SH-SY5Y (cell line): ENCODE results near the gene VIPR2.

Experiments used
- GATA2 ChIP-seq: IDR thresholded peaks from 2 replicates; pipeline ENCODE4 v1.6.1; 2011; ENCODE audit warnings: mild to moderate bottlenecking, low read depth, low read length
- GATA3 ChIP-seq: IDR thresholded peaks from 2 replicates; pipeline ENCODE4 v1.6.1; 2011; ENCODE audit warnings: low read depth, mild to moderate bottlenecking, low read length, moderate library complexity

GRCh38 chr7:159019111-159019510 lies 125.6 kb downstream of the VIPR2 start:
- TF ChIP-seq GATA2 (no peak), GATA3 (no peak)
